Stomach (tissue), 9 donors: Measurements from ENCODE around the gene SKOR1. TPM values are rescaled to one million over a fixed set of nuclear protein-coding genes. Genes with fewer than 3 reads are reported as not detected.

Source experiments
- DNase-seq, 2 donors: peaks; one replicate each; pipeline versions ENCODE4 v3.0.0 to v3.0.0-alpha.2; 2013 to 2019
- H3K27ac ChIP-seq, 5 donors: fragments of 200-600 bp in 4 of 5; sonication (generic) in 4 of 5; one replicate each; pipeline ENCODE4 v1.5.1; 2013 to 2019; ENCODE audit warnings: mild to moderate bottlenecking in 1 of 5, moderate library complexity in 1 of 5
- H3K27me3 ChIP-seq, 3 donors: fragments of 200-600 bp; sonication (generic); one replicate each; pipeline ENCODE4 v1.5.1; 2017 to 2019; ENCODE audit warnings: mixed run types in 1 of 3
- H3K36me3 ChIP-seq, 4 donors: fragments of 200-600 bp; sonication (generic); 1 replicate in 3 of 4; 2 replicates in 1 of 4; pipeline ENCODE4 v1.5.1; 2016 to 2019
- H3K4me1 ChIP-seq, 4 donors: fragments of 200-600 bp; sonication (generic); one replicate each; pipeline ENCODE4 v1.5.1; 2016 to 2019
- H3K4me3 ChIP-seq, 4 donors: fragments of 200-600 bp; sonication (generic) in 3 of 4; one replicate each; pipeline ENCODE4 v1.5.1; 2016 to 2019; ENCODE audit warnings: mild to moderate bottlenecking in 1 of 4
- H3K9me3 ChIP-seq, 4 donors: fragments of 200-600 bp; sonication (generic); one replicate each; pipeline ENCODE4 v1.5.1; 2016 to 2019
- CTCF ChIP-seq, 7 experiments: fragments of 450-650 bp in 4 of 7; fragments of 200-600 bp in 3 of 7; sonication (generic) in 3 of 7; IDR thresholded peaks; one replicate each; pipeline ENCODE4 v1.5.1; 2016 to 2019; ENCODE audit warnings: antibody characterized with exemption in 7 of 7, control low read depth in 2 of 7, mild to moderate bottlenecking in 1 of 7
- EP300 ChIP-seq: sonication (generic); formaldehyde crosslinking; IDR thresholded peaks from one replicate; pipeline ENCODE4 v1.6.1; 2017; ENCODE audit warnings: antibody characterized with exemption
- POLR2A ChIP-seq, 4 donors: fragments of 450-650 bp; IDR thresholded peaks; one replicate each; pipeline ENCODE4 v1.6.1; 2016; ENCODE audit warnings: antibody characterized with exemption in 4 of 4, control low read depth in 2 of 4, mild to moderate bottlenecking in 1 of 4, moderate library complexity in 1 of 4
- POLR2AphosphoS5 ChIP-seq, 3 donors: sonication (generic); formaldehyde crosslinking; IDR thresholded peaks; one replicate each; pipeline ENCODE4 v1.6.1; 2016; ENCODE audit warnings: antibody characterized with exemption in 3 of 3
- WGBS, 5 donors: extraction: QIAGEN DNeasy Blood & Tissue Kit in 3 of 5; methylation state at CpG; one replicate each; pipeline versions ENCODE4 v1.1.5 to v1.1.7; 2013 to 2018; 5-methylcytosine and 5-hydroxymethylcytosine counted together
- intact Hi-C: fragments of 100-400 bp; cut with DNase I; formaldehyde crosslinking; loops from one replicate; pipeline ENCODE4 v1.15.1; 2023; ENCODE audit warnings: low total_unique reads
- polyA plus RNA-seq, 3 donors: library from polyadenylated mRNA; stranded (reverse); fragments of 200-250 nt; gene quantifications; one replicate each; pipeline ENCODE4 v1.2.3, GENCODE V29; 2013
- total RNA-seq, 5 donors: library from RNA; depleted of rRNA; stranded (reverse); fragments of >200 nt; gene quantifications; one replicate each; pipeline versions ENCODE4 v1.1.0 to v1.2.3, GENCODE V29; 2014 to 2016
- donor health status: healthy with polysubstance abuse.
- donor health status: Bipolar disorder and iron deficiency.
- donor health status: healthy.

Gene SKOR1
- total and polyA plus RNA-seq, 8 donors: 0.14 to 5.8 (median 0.69) TPM; not detected in 2

- peaks cover 0 to 11% (median 0%) of the 10 kb centered on the region in 4 donors for H3K9me3 ChIP-seq
- H3K27ac ChIP-seq: no peak overlapping the region
- intact Hi-C loops: loop anchor here (5.0 kb wide), 1 partner anchor 373 kb away; no protein-coding TSS in a partner anchor
- TF ChIP-seq POLR2A (IDR thresholded peaks at IDR 0.05) (no peak), CTCF (IDR thresholded peaks at IDR 0.05) (no peak), EP300 (no peak), POLR2AphosphoS5 (IDR thresholded peaks at IDR 0.05) (no peak)
- H3K36me3 ChIP-seq: no peaks in the 10 kb centered on the region
- WGBS, 5 donors: 9 to 19% (median 12%) methylated on average over 26 to 68 of the region's 68 CpGs
- peaks cover 59 to 84% (median 79%) of the 10 kb centered on the region in 4 donors for H3K4me1 ChIP-seq
- no peak overlapping the region for H3K4me3 ChIP-seq
- no peak for DNase-seq
- peaks cover 83 to 100% (median 99%) of the 10 kb centered on the region in 3 donors for H3K27me3 ChIP-seq
Measured at GRCh38 chr15:67829647-67830504, 4.6 kb downstream of the SKOR1 start.

GRCh38 chr15:67831363-67831762 lies 6.1 kb downstream of the SKOR1 start:
- no peaks in the 10 kb centered on the region for H3K36me3 ChIP-seq
- H3K4me3 ChIP-seq: no peak overlapping the region
- intact Hi-C loops: loop anchor here (5.0 kb wide), 1 partner anchor 374 kb away; no protein-coding TSS in a partner anchor
- no peak overlapping the region for H3K27ac ChIP-seq
- peaks cover 64 to 84% (median 79%) of the 10 kb centered on the region in 4 donors for H3K4me1 ChIP-seq
- H3K27me3 ChIP-seq: peaks cover 68 to 99% (median 97%) of the 10 kb centered on the region in 3 donors
- peaks cover 0 to 5% (median 0%) of the 10 kb centered on the region in 4 donors for H3K9me3 ChIP-seq
- DNase-seq: no peak
- TF ChIP-seq POLR2AphosphoS5 (IDR thresholded peaks at IDR 0.05) (no peak), CTCF (IDR thresholded peaks at IDR 0.05) (no peak), POLR2A (IDR thresholded peaks at IDR 0.05) (no peak), EP300 (no peak)

GRCh38 chr15:67832031-67832551 lies 6.8 kb downstream of the SKOR1 start:
- TF ChIP-seq POLR2A (IDR thresholded peaks at IDR 0.05) (no peak), EP300 (no peak), CTCF (IDR thresholded peaks at IDR 0.05) (no peak), POLR2AphosphoS5 (IDR thresholded peaks at IDR 0.05) (no peak)

GRCh38 chr15:67832897-67833709 lies 7.8 kb downstream of the SKOR1 start:
- Histone ChIP-seq H3K27ac (no peak overlapping the region), H3K4me3 (peak overlapping the region; percentile 31 to 51 (median 45)), H3K27me3 (peaks cover 50 to 81% (median 80%) of the 10 kb centered on the region in 3 donors), H3K4me1 (peaks cover 53 to 68% (median 64%) of the 10 kb centered on the region in 4 donors), H3K9me3 (no peaks in the 10 kb centered on the region), H3K36me3 (no peaks in the 10 kb centered on the region)
- 3 to 6% (median 5%) methylated on average over 30 to 32 of the region's 32 CpGs for WGBS, 5 donors
- TF ChIP-seq POLR2AphosphoS5 (IDR thresholded peaks at IDR 0.05) (no peak), EP300 (no peak), POLR2A (IDR thresholded peaks at IDR 0.05) (no peak), CTCF (IDR thresholded peaks at IDR 0.05) (no peak)
- intact Hi-C loops: loop anchor here (5.0 kb wide), 1 partner anchor 376 kb away; no protein-coding TSS in a partner anchor
- peak in 1 of 2 donors; percentile 61 for DNase-seq

More at GRCh38 chr15:67832031-67832551, 6.8 kb downstream of the SKOR1 start:
- 22 to 32% (median 23%) methylated on average over 9 of the region's 9 CpGs for WGBS, 5 donors
- H3K4me3 ChIP-seq: no peak overlapping the region
- H3K27ac ChIP-seq: no peak overlapping the region
- DNase-seq: peak in 1 of 2 donors; percentile 58
- no peaks in the 10 kb centered on the region for H3K9me3 ChIP-seq
- peaks cover 60 to 91% (median 90%) of the 10 kb centered on the region in 3 donors for H3K27me3 ChIP-seq
- intact Hi-C loops: loop anchor here (5.0 kb wide), 1 partner anchor 375 kb away; no protein-coding TSS in a partner anchor
- H3K4me1 ChIP-seq: peaks cover 63 to 78% (median 74%) of the 10 kb centered on the region in 4 donors
- H3K36me3 ChIP-seq: no peaks in the 10 kb centered on the region
